ENCODE measurements around the gene TNS4.

Gene TNS4

DNA sequence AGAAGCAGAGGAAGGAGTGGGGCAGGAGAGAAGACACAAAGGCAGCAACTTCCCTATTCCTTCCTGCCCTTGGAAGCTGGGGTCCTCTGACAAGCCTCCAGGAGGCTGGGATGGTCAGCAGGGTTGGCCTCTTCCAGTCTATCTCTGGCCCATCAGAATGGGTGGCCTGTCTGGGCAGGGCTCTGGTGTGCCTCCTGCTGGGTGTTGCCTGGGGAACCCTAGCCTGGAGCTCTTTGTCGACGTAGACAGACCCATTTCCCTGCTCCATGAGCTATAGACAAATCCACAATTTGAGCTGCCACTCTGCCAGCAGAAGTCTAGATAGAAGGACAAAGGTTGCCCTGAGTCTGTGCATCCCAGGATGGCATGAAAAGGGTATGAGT is 46.8 kb downstream of the TNS4 start:
- DNase-seq: no peak

DNA sequence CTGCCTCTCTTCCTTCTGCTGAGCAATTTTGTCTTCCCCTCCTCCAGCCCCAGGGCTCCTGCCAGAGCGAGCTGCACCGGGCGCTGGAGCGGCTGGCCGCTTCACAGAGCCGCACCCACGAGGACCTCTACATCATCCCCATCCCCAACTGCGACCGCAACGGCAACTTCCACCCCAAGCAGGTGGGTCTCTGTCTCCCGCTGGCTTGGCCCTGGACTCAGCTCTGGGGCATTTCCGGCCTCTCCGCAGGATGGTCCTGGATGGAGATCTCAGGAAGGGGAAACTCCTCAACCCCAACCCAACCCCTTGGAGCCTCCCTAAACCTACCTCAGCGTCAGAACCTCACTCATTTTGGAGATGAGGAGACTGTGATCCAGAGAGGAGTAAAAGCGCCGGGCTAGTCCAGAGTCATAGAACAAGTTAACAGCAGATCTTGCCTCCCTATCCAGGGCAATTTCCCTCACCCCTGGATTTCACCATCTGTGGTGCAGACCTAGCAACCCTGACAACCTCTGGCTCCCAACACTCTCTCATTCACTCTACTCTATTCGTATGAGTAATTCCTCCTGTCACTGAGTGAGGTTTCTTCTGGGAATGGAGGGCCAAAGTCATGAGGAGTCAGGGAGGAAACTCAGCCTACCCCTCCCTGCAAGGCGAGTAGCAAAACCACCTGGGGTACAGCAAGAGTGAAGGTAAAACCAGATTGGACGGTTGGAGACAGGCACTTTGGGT is 47.4 kb downstream of the TNS4 start:
- DNase-seq: no peak

DNA sequence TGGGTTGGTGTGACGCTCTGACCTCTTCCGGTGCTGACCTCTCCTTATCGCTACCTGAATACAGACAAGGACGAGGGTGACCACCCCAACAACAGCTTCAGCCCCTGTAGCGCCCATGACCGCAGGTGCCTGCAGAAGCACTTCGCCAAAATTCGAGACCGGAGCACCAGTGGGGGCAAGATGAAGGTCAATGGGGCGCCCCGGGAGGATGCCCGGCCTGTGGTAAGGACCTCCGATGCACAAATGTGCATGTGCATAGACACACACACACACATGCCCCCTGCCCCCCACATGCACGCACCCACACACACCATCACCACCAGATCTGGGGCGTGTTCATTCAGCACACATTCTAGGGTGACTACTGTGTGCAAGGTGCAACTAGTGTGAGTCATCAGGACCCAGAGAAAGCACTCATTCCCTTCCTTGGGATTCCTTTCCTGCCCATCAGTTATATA is 48.5 kb downstream of the TNS4 start:
- DNase-seq: no peak

DNA sequence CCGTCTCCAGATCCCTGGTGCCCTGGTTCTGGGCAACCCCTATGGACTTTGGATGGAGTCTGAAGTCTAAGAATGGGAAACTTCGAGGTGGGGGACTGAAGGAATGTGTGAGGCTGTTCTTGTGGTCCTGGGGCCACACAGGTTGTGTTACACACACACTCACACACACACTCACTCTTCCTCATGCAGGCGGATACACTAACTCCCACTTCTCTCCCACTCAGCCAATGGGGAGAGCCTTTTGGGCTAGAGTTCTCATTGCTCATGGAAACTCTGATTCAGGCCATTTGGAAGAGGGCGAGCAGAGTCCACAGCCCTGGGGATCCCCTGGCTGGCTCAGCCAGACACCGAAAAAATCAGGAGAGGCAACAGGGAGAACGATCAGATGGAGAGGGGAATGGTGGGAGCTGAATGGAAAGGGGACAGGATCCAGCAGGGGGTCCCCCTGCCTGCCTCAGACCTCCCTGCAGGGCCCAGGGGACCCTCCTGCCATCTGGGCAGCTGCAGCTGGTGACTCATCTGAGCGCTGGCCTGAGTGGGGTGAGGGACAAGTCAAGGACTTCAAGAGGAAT is 49.1 kb downstream of the TNS4 start:
- DNase-seq: no peak

DNA sequence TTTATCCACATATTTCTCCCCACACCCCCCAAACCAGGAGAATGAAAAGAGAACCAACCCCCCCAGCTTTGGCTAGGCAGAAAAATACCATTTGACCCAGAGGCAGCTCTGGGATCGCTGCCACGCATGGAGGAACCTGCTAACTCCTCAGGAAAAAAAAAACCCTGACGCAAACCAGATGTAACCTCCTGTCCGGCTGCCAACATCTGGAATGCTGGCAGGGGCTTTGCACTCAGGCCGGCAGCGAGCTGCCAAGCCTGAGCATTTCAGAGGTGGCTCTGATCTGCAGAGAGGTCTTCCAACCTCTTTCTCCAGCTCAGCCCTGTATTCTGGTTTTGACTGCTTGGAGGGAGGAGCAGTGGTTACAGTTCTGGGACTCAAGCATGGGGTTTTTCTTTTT is 50.0 kb downstream of the TNS4 start:
- DNase-seq: no peak

DNA sequence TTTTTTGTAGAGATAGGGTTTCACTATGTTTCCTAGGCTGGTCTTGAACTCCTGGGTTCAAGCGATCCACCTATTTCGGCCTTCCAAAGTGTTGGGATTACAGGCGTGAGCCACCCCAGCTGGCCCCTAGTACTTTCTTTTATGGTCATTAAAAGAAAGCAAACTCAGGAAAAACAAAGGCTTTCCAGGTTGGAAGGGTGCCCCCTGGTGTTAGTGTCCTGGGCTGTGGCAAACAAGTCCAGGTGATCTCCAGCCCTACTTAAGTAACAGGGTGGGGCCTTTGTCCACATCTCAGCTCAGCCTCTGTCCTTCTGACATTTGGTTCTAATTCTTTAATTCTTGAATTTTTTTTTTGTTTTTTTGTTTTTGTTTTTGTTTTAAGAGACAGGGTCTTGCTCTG is 51.2 kb downstream of the TNS4 start:
- DNase-seq: no peak

DNA sequence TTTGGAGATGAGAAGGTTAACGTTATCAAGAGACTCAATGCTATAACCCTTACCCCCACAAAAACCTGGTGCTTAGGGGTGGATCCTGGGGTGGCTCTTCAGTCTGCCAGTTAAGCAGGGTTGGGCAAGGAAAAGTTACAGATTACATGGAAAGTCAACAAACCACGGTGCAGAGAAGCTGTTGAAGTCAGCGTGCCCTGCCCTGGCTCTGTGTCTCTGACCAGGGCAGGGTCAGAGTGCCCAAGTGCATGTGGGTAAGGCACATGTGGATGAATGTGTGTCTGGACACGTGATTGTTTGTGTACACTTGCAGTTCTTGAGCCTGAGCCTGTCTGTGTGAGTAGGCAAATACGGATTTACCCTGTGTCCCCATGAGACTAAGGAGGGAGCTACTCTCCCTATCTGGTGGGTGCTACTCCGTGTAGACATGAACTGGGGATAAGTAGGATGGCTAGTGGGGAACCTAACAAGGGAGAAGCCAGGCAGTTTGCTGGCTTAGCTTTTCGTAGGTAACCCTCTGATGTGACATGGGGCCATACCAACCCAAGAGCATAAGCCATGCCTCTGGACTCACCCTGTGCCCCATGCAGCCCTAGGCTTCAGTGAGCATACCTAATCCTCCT is 52.7 kb downstream of the TNS4 start:
- no peak for DNase-seq

DNA sequence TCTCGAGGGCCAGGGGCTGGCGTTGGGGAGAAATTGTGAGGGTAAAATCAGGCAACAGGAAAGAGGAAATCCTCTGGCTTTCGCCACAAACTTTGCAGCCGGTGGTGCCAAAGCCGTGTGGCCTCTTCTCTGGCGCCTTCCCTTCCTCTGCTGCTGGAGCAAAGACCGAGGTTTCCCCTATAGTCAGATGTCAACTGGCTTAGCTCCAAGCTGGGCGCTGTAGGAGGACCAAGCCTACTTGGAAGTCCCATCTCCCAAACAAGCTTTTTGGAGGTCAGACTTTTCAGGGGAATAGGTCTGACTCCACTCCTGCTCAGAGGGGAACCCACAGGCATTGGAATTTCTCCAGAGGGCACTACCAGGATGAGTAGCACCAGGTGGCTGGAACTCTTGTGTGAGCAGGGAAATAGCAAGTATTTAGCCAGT is 53.2 kb downstream of the TNS4 start:
- no peak for DNase-seq

DNA sequence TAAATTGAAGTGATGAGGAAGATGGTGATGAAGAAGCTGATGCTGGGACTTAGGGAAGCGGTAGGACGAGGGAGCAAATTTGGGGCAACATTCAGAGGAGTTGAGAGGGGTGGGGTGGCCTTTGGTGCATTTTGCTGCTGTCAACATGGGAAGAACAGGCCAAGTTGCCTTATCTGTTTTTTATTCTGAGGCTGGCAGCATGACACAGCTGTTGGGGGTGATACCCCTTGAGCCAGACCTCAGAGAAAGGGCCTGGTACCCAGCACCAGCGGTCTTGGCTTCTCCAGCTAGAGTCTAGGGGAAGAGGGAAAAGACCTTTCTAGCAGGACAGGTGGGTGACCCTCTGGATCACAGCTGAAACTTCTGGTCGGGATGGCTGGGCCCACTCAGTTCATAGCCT is 53.6 kb downstream of the TNS4 start:
- DNase-seq: no peak

DNA sequence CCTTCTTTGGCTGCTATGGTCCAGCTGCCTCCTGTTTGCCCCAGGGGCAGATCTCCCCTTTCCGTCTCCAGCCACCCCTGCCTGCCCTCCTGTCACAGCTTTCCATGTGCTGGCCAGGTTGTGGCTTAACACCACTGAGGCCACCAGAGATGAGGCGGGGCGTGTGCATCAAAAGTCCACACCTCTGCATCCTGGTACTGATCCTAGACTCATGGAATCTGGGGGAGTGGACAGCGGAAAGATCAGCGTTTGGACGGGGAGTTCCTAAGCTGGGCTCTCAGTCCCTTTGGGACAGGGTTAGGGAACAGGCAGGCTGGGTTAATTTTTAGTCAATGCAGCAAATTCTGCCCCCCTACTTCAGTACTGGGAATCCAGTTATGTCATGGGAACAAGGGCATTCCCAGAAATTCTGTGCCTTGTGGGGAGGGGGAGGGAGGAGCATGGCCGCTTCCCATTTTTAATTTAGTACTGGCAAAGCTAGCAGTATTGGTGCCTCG is 54.2 kb downstream of the TNS4 start:
- no peak for DNase-seq

DNA sequence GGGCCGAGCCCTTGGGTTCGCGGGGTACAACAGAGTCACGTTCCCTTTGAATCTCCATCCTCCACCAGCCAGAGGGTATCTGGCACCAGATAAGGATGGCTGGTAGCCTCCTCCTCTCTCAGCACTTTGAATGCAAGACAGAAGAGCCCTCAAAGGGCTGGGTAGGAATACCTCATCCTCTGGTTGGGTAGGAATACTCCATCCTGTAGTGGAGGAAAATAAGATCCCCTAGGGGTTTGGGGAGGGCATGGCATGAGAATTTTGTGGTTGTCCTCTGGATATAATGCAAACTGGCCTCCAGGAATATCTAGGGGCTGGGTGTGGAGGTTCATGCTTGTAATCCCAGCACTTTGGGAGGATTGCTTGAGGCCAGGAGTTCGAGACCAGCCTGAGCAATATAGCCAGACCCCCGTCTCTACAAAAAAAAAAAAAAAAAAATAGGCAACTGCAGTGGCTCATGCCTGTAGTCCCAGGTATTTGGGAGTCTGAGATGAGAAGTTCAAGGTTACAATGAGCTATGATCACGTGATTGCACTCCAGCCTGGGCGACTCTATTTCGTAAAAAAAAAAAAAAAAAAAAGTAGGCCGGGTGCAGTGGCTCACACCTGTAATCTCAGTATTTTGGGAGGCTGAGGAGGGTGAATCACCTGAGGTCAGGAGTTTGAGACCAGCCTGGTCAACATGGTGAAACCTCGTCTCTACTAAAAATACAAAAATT is 55.5 kb downstream of the TNS4 start:
- no peak for DNase-seq

DNA sequence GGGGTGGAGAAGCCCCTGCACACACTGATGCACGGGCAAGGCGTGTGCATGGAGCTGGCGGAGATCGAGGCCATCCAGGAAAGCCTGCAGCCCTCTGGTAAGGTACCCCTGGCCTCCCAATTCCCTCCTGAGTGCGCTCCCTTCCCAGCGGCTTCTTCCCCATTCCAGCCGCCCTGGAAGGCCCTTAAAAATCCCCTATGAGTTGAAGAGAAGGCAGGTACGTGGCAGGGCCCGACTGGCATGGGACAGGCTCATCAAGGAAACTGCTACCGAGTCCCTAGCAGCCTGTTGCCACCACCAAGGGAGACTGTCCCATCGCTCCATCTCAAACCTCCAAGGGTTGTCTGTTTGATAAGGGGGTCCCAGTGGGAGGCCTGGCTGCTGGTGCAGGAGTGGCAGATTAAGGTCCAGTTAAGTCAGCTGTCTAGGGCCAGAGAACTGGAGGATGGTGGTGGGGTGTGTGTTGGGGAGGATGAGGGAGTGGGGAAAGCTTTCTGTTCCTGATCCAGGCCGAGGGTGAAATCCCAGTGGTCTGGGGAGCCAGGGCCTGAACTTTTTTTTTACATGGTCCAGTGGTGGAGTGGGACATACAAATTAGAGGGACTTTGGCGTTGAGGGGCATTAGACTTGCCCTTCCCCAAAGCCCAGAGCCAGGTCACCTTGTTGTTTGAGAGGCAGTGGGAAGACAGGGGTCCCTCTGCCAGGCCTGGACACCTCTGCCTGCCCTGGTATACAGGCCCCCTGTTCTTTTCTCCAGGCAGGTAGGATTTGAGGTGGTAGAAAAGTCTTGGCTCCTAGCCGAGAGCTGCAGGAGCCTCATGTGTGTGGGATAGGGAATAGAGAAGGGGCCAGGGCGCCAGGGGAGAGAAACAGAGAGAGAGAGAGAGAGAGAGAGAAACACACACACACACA is 57.2 kb downstream of the TNS4 start:
- no peak for DNase-seq

DNA sequence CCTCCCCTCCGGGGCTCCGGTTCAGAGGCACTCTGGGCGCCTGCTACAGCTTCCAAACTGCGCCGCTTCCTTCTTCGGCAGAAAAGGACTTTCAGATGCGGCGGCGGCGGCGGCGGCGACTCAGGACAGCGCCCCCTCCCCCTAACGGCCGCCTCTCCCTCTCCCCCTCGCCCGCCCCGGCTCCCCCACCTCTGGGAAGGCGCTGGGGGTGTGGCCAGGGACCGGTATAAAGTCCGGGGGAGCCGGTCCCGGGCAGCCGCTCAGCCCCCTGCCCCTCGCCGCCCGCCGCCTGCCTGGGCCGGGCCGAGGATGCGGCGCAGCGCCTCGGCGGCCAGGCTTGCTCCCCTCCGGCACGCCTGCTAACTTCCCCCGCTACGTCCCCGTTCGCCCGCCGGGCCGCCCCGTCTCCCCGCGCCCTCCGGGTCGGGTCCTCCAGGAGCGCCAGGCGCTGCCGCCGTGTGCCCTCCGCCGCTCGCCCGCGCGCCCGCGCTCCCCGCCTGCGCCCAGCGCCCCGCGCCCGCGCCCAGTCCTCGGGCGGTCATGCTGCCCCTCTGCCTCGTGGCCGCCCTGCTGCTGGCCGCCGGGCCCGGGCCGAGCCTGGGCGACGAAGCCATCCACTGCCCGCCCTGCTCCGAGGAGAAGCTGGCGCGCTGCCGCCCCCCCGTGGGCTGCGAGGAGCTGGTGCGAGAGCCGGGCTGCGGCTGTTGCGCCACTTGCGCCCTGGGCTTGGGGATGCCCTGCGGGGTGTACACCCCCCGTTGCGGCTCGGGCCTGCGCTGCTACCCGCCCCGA is 58.0 kb downstream of the TNS4 start, which contains the start of gene IGFBP4:
TSS of gene IGFBP4 (plus strand) at position 255 of the 792 bp plus-strand sequence. CDS start at position 541, 286 bp downstream.
- DNase-seq: peak; percentile 76

DNA sequence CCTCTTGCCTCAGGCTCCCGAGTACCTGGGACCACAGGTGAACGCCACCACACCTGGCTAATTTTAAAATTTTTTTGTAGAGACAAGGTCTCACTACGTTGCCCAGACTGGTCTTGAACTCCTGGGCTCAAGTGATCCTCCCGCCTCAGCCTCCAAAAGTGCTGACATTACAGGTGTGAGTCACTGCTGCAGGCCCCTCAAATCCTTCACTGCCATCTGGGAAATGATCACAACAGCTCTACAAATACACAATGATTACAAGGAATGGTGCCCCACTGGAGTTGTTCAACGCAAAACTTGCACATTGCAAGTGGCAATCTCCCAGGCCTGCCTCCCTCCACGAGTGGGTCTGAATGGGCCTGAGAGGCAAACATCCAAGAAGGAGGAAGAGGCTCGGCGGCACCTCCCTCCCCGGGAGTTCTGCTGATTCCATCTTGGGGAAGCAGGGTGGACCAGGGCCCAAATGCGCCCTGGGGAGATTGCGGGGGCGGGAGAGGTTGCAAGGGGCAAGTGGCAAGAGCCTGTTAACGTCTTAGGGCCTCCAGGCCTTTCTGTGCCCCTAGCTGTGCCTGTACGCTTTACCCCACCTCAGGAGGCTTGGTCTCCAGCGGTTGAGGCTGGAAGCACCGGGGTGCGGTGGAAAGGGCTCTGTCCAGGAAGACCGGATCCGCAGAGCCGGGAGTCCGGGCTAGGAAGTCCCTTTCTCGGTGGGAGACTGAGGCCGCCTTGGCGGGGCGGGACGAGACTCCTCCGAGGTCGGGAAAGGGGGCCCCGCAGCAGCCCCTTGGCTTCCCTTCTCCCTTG is 58.8 kb downstream of the TNS4 start:
- no peak for DNase-seq

DNA sequence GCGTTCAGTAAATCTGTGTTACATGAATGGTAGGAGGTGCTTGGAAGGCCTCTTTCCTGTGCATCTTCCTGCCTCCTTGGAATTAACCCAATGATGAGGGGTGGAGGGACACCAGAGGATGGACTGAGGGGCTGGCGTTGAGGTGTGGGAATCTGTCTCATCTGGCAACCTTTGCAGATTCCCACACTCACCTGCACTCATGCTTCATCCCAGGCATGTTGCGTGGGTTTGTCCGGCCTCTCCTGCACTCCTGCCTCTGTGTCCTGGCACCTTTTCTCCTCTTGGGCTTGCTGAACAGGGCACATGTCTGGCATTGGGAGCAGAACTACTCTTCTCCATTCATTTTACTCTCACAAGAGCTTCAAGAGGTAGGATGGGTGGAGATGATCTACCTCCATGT is 61.3 kb downstream of the TNS4 start:
- DNase-seq: no peak

DNA sequence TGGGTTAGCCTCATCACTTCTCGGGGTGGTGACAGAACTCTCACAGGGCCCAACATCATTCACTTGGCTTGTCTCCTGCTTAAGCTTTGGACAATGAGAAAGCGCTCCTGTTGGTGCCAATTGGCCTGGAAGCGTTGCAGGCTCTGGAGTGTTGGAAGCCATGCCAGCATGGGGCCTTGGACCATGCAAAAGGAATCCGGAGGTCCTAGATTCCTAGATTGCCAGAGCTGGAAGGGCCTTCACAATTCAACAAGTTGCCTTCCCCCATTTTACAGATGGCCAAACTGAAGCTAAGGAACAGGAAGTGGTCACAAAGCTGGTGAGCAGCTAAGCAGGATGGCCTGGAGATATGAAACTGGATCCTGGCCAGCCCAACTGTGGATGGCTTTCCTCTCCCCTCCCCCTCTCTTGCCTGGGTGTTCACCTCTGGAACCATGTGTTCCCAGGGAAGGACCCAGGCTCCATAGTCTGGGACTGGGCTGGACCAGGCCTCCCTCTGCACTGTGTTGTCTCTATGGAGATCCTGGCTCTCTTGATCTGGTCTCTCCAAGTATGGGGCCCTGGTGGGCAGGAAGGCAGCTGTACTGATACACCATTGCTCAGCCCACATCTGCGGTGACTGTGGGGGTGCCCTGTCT is 64.2 kb downstream of the TNS4 start:
- DNase-seq: no peak

DNA sequence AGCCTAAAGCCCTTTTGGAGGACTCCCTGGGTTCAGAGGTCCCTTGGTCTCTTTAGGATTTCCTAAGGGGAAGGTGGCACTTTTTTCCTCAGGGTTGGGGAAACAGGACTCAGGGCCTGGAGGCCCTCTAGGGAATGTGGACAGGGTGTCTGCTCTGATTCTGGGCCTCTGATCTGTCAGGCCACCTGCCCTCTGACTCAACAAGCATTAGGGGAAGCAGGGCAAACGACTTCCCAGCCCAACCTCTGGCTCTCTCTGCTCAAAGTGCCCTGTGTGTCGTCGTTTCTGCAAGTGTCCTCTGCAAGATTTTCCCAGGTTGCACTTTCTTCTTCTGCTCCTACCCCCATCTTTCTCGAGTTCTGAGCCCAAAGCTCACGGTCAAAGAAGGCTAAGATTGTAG is 64.8 kb downstream of the TNS4 start:
- DNase-seq: no peak

DNA sequence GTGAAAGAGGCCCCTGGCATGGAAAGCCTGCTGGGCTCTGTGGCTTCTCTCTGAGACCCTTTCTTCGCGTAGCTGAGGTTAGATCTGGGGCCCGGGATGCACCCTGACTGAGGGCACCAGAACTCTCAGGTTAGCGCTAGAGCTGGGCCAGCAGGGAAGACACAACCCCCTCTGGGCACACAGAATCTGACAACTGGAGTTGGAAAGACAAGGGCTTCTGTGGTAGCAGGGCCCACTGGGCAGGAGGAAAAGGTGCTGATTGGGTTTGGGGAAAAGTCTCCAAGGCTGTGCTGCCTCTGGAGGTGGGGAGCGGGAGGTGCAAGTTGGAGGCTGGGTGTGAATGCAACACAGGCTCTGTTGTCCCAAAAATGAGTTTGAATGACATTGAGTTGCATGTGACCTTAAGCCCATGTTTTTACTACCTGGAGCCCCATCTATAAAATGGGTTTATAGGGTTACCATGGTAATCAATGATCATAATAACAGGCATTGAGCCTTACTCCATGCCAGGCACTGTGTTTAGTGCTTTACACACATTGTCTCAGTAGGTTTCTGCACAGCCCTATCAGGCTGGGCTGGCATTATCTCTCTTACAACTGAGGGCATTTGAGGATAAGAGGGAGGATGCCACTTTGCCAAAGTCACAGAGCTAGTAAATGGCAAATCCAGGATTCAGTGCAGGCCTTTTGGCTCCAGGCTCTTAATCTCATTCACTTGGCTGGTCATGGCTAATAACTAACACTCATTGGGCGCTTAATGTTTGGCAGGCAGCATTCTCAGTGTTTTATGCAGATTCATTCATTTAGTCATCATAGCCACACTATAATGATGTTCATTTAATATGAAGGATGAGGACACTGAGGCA is 67.6 kb downstream of the TNS4 start:
- DNase-seq: no peak

All from COR-L47 (cell line).